ENCODE measurements around the gene ATR.

DNA sequence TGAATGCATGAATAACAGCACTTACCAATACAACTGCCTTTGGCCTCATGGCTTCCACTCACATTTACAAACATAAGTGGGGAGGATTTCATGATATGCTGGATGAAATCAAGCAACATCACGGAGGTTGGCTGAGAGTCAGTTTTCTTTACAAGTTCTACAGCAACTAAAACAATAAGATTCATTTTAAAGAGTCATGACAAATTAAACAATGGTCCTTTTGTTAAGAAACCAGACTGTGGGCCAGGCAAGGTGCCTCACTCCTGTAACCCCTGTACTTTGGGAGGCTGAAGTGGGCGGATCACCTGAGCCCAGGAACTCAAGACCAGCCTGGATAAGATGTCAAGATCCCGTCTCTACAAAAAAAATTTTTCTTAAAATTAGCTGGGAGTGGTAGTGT, 12.4 kb downstream of the ATR start:
- TF ChIP-seq ZBTB1 (tag by site-specific recombination; IDR thresholded peaks at IDR 0.05): no peak
- no peak for TF ChIP-seq CTCF (tag by site-specific recombination; IDR thresholded peaks at IDR 0.05)
- TF ChIP-seq ZNF138 (tag by site-specific recombination; IDR thresholded peaks at IDR 0.05; ENCODE audit: borderline replicate concordance): no peak
- TF ChIP-seq ZNF404 (tag by site-specific recombination; IDR thresholded peaks at IDR 0.05): no peak
- TF ChIP-seq, protein P1, sequence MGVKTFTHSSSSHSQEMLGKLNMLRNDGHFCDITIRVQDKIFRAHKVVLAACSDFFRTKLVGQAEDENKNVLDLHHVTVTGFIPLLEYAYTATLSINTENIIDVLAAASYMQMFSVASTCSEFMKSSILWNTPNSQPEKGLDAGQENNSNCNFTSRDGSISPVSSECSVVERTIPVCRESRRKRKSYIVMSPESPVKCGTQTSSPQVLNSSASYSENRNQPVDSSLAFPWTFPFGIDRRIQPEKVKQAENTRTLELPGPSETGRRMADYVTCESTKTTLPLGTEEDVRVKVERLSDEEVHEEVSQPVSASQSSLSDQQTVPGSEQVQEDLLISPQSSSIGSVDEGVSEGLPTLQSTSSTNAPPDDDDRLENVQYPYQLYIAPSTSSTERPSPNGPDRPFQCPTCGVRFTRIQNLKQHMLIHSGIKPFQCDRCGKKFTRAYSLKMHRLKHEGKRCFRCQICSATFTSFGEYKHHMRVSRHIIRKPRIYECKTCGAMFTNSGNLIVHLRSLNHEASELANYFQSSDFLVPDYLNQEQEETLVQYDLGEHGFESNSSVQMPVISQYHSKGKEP (tag by site-specific recombination; IDR thresholded peaks at IDR 0.05): no peak
- no peak for TF ChIP-seq ZNF830 (tag by site-specific recombination; IDR thresholded peaks at IDR 0.05; ENCODE audit: low read depth)
- TF ChIP-seq ZNF202 (tag by site-specific recombination; IDR thresholded peaks at IDR 0.05; ENCODE audit: borderline replicate concordance): no peak
- no peak for TF ChIP-seq ZNF398 (tag by site-specific recombination; IDR thresholded peaks at IDR 0.05)
- TF ChIP-seq ZNF837 (tag by site-specific recombination; IDR thresholded peaks at IDR 0.05): no peak
- no peak for TF ChIP-seq BCL11B (tag by site-specific recombination; IDR thresholded peaks at IDR 0.05; ENCODE audit: low read depth)
- no peak for TF ChIP-seq GLIS2 (tag by site-specific recombination; IDR thresholded peaks at IDR 0.05)
- no peak for TF ChIP-seq ZNF48 (tag by site-specific recombination; IDR thresholded peaks at IDR 0.05)
- TF ChIP-seq ZNF433 (tag by site-specific recombination; IDR thresholded peaks at IDR 0.05; ENCODE audit: low read depth): no peak
- TF ChIP-seq SCRT1 (tag by site-specific recombination; IDR thresholded peaks at IDR 0.05; ENCODE audit: borderline replicate concordance): no peak

Data from HEK293 (cell line).